ENCODE measurements around the gene NXPH1.

Gene NXPH1

DNA sequence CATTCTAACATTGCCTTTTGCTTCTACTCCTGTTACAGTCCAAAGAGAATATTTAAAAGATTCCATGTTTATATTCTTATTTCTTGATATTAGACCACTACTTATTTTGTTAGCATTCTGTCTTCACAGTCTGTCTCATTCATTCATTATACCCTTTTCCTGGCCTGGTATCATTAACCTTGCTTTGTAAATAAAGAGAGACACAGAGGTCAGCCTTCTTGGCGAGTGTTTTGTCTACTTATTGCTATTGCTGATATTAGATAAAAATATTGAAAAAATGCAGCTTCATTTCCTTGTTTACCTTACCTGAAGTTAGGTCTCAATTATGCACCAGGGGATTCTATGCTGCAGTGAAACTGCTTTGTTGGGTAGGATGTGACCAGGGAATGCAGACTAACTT lies 179.2 kb downstream of the NXPH1 start:
- TF ChIP-seq, protein P1, sequence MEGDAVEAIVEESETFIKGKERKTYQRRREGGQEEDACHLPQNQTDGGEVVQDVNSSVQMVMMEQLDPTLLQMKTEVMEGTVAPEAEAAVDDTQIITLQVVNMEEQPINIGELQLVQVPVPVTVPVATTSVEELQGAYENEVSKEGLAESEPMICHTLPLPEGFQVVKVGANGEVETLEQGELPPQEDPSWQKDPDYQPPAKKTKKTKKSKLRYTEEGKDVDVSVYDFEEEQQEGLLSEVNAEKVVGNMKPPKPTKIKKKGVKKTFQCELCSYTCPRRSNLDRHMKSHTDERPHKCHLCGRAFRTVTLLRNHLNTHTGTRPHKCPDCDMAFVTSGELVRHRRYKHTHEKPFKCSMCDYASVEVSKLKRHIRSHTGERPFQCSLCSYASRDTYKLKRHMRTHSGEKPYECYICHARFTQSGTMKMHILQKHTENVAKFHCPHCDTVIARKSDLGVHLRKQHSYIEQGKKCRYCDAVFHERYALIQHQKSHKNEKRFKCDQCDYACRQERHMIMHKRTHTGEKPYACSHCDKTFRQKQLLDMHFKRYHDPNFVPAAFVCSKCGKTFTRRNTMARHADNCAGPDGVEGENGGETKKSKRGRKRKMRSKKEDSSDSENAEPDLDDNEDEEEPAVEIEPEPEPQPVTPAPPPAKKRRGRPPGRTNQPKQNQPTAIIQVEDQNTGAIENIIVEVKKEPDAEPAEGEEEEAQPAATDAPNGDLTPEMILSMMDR (IDR thresholded peaks at IDR 0.05; ENCODE audit: low read depth, low read length): no peak
- H3K4me3 ChIP-seq (ENCODE audit: low read depth, low read length): no peak overlapping the region

DNA sequence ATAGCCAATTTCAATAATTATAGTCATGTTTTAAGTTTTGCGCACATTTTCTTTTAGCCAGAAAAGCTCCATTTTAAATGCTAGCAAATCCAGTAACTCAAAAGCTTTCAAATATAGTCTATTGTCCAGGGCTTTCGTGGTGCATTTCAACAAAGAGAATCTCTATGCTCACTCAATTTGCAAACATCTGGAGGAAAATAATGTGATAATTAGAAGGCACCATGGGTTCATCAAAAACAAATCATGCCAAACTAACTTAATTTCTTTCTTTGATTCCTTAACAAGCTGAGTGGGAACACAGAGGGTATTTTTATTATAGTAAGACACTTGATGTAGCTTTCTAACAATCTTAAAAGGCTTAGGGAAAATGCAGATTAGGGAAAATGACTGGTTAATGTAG lies 179.8 kb downstream of the NXPH1 start:
- no peak overlapping the region for H3K4me3 ChIP-seq (ENCODE audit: low read depth, low read length)
- TF ChIP-seq, protein P1 (IDR thresholded peaks at IDR 0.05; ENCODE audit: low read depth, low read length): no peak

DNA sequence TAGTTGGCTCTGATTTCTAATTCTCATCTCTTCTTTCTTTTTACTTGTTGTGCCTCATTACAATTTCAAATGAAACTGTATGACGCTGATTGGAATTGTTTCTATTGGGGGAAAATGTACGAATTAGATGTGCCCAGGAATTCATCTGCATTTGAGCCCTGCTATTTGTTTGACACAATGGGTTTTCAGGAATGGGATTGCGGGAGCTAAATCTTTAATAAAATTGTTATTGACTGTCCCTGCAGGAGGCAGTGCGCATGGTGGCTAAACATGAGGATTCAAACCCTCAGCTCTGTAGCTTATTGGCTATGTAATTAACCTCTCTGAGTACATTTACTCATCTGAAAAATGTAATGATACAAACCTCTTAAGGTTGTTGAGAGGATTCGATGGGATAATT lies 181.6 kb downstream of the NXPH1 start:
- TF ChIP-seq, protein P1 (IDR thresholded peaks at IDR 0.05; ENCODE audit: low read depth, low read length): no peak
- no peak overlapping the region for H3K4me3 ChIP-seq (ENCODE audit: low read depth, low read length)

DNA sequence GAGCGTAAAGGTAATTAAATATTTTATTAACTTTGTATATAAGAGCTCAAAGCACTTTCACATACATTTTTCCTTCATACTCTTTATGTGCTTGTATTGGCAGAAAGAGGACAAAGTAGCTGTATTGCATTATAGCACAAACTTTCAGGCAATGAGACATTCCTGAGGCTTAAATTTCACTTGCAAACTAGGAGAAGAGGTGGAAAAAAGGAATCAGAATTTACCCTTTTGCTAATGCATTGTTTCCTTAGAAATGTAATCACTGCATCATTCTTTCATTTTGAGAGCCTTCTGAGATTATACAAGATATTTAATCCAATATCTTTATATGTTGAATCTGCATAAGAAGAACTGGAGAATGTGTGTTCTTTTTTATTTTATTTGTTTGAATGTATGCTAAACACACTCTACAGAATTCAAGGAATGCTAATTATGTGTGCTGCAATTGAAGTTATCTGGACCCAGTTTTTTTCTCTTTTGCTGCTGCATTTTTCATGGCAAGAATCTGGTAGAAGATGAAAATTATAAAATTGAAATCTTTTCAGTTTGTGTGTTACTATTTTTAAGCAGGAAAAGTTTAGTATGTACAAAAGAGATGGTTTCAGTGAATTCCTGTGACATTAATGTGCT lies 185.1 kb downstream of the NXPH1 start:
- TF ChIP-seq, protein P1 (IDR thresholded peaks at IDR 0.05; ENCODE audit: low read depth, low read length): no peak
- no peak overlapping the region for H3K4me3 ChIP-seq (ENCODE audit: low read depth, low read length)

DNA sequence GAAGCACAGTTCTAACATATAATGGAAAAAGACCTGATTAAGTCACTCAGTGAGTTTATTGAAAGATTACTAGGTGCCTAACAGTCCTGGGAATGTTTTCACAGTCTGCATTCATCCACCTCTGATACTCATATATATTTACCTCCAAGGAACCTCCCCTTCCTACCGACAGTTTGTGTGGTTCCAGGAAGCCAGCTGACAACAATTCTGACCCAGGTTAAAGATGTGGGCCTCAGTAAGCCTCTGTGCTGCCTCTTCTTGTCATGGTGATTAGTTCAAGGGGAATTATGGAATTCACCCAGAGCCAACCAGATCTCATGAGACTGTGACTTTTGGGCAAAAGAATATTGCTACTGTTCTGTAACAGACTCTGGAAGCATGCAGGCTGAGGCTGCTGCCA lies 186.8 kb downstream of the NXPH1 start:
- no peak overlapping the region for H3K4me3 ChIP-seq (ENCODE audit: low read depth, low read length)
- TF ChIP-seq, protein P1 (IDR thresholded peaks at IDR 0.05; ENCODE audit: low read depth, low read length): no peak

DNA sequence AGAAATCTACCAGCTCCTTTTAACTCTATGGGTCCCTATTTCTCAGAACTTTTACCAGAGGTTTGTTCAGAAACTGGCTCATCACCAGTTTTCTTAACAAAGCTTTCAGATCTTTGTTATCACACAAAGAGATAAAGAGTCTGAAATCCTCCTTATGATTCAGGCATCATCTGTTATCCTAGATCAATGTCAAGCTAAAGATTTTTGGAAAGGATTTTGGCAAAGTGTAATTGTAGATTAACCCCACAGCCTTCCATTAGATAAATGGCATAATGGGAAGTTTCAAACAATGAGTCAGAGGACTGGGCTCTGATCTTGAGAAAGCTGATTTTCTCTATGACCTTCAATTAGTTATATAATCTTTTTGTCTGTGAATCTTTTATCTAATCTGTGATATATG lies 192.2 kb downstream of the NXPH1 start:
- TF ChIP-seq, protein P1 (IDR thresholded peaks at IDR 0.05; ENCODE audit: low read depth, low read length): no peak
- no peak overlapping the region for H3K4me3 ChIP-seq (ENCODE audit: low read depth, low read length)

DNA sequence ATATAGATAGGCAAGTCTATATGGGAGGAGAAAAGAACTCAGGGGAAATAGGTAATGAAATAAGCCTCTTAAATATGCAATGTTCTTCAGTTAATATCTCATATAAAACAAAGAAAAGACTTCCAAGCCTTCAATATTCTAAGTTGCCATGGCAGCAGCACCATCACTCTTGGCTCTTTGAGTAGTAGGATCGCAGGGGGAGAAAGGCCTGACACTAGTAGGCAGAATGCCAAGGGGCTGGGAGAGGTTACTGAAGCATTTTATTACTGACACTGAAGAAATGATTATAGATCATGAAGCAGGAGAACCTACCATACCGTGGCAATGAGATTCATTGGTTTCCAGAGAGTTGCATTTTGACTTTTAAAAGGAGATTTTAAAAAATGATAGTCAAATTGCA lies 193.9 kb downstream of the NXPH1 start:
- no peak overlapping the region for H3K4me3 ChIP-seq (ENCODE audit: low read depth, low read length)
- TF ChIP-seq, protein P1 (IDR thresholded peaks at IDR 0.05; ENCODE audit: low read depth, low read length): no peak
